NCI-H526 (cell line): ENCODE data around the gene PIP4K2A.

Experiments
- DNase-seq, 2 experiments: peaks; one replicate each; lab custom pipeline; 2025; lab: John Stamatoyannopoulos, UW

Gene PIP4K2A

GRCh38 chr10:22599048-22599561 is 115.3 kb downstream of the PIP4K2A start:
- no peak for DNase-seq

GRCh38 chr10:22598478-22598877 is 115.9 kb downstream of the PIP4K2A start:
- no peak for DNase-seq

- no peak for DNase-seq
Measured at GRCh38 chr10:22597138-22597537, 117.2 kb downstream of the PIP4K2A start.

- DNase-seq: no peak
Measured at GRCh38 chr10:22593636-22594198, 120.7 kb downstream of the PIP4K2A start.

- no peak for DNase-seq
Measured at GRCh38 chr10:22593026-22593425, 121.4 kb downstream of the PIP4K2A start.

GRCh38 chr10:22589851-22590514 is 124.4 kb downstream of the PIP4K2A start:
- DNase-seq: no peak

- DNase-seq: no peak
Measured at GRCh38 chr10:22588462-22588861, 125.9 kb downstream of the PIP4K2A start.

- no peak for DNase-seq
Measured at GRCh38 chr10:22583683-22584082, 130.7 kb downstream of the PIP4K2A start.

GRCh38 chr10:22581461-22581860 is 132.9 kb downstream of the PIP4K2A start:
- DNase-seq: no peak

GRCh38 chr10:22580711-22581110 is 133.7 kb downstream of the PIP4K2A start:
- no peak for DNase-seq

GRCh38 chr10:22579826-22580225 is 134.6 kb downstream of the PIP4K2A start:
- DNase-seq: no peak

GRCh38 chr10:22573820-22574569 is 140.4 kb downstream of the PIP4K2A start:
- DNase-seq: peak in 1 of 2 experiments; percentile 22

GRCh38 chr10:22570733-22571430 is 143.5 kb downstream of the PIP4K2A start:
- no peak for DNase-seq

GRCh38 chr10:22570234-22570633 is 144.1 kb downstream of the PIP4K2A start:
- no peak for DNase-seq

GRCh38 chr10:22568928-22569327 is 145.4 kb downstream of the PIP4K2A start:
- no peak for DNase-seq

- DNase-seq: no peak
Measured at GRCh38 chr10:22564060-22564459, 150.3 kb downstream of the PIP4K2A start.

GRCh38 chr10:22561909-22562308 is 152.5 kb downstream of the PIP4K2A start:
- no peak for DNase-seq

- DNase-seq: no peak
Measured at GRCh38 chr10:22560913-22561239, 153.5 kb downstream of the PIP4K2A start.

- DNase-seq: no peak
Measured at GRCh38 chr10:22560096-22560912, 154.1 kb downstream of the PIP4K2A start.

GRCh38 chr10:22557321-22557720 is 157.1 kb downstream of the PIP4K2A start:
- no peak for DNase-seq

GRCh38 chr10:22556774-22557173 is 157.6 kb downstream of the PIP4K2A start:
- no peak for DNase-seq
